Measurements from ENCODE around the gene NRXN3. TPM values are rescaled to one million over a fixed set of nuclear protein-coding genes. Genes with fewer than 3 reads are reported as not detected.

The NRXN3 gene
- total and polyA plus RNA-seq, 8 donors = 1.3 to 7.6 (median 1.5) TPM

GRCh38 chr14:78405079-78405856, 235.1 kb downstream of the NRXN3 start:
- ATAC-seq = no peak
- no peak overlapping the region for H3K27ac ChIP-seq
- intact Hi-C loops (cut with DNase I) = no loop called here
- no peak for TF ChIP-seq CTCF (IDR thresholded peaks at IDR 0.05)
- H3K9me3 ChIP-seq = no peaks in the 10 kb centered on the region
- no peak overlapping the region for H3K4me3 ChIP-seq
- H3K4me1 ChIP-seq = no peaks in the 10 kb centered on the region
- no peaks in the 10 kb centered on the region for H3K36me3 ChIP-seq
- DNase-seq = no peak
- H3K27me3 ChIP-seq = no peaks in the 10 kb centered on the region

GRCh38 chr14:78412475-78412874, 242.3 kb downstream of the NRXN3 start:
- intact Hi-C loops (cut with DNase I) = no loop called here
- no peaks in the 10 kb centered on the region for H3K36me3 ChIP-seq
- H3K9me3 ChIP-seq = no peaks in the 10 kb centered on the region
- H3K27me3 ChIP-seq = no peaks in the 10 kb centered on the region
- no peaks in the 10 kb centered on the region for H3K4me1 ChIP-seq
- no peak overlapping the region for H3K4me3 ChIP-seq
- no peak for TF ChIP-seq CTCF (IDR thresholded peaks at IDR 0.05)
- no peak for ATAC-seq
- no peak for DNase-seq
- no peak overlapping the region for H3K27ac ChIP-seq

- H3K4me3 ChIP-seq = no peak overlapping the region
- no peak for TF ChIP-seq CTCF (IDR thresholded peaks at IDR 0.05)
- no peaks in the 10 kb centered on the region for H3K9me3 ChIP-seq
- H3K4me1 ChIP-seq = no peaks in the 10 kb centered on the region
- no peak overlapping the region for H3K27ac ChIP-seq
- no peak for DNase-seq
- intact Hi-C loops (cut with DNase I) = no loop called here
- no peaks in the 10 kb centered on the region for H3K27me3 ChIP-seq
- H3K36me3 ChIP-seq = no peaks in the 10 kb centered on the region
- ATAC-seq = no peak
Observed at GRCh38 chr14:78414172-78414571, 244.0 kb downstream of the NRXN3 start.

- Histone ChIP-seq H3K27me3 (no peaks in the 10 kb centered on the region), H3K27ac (no peak overlapping the region), H3K9me3 (no peaks in the 10 kb centered on the region), H3K4me3 (no peak overlapping the region), H3K4me1 (no peaks in the 10 kb centered on the region), H3K36me3 (no peaks in the 10 kb centered on the region)
- intact Hi-C loops (cut with DNase I) = no loop called here
- DNase-seq (no peak), ATAC-seq (no peak)
- no peak for TF ChIP-seq CTCF (IDR thresholded peaks at IDR 0.05)
Observed at GRCh38 chr14:78417532-78417931, 247.4 kb downstream of the NRXN3 start.

- H3K4me1 ChIP-seq = no peaks in the 10 kb centered on the region
- TF ChIP-seq CTCF (IDR thresholded peaks at IDR 0.05) = no peak
- no peak overlapping the region for H3K4me3 ChIP-seq
- no peak overlapping the region for H3K27ac ChIP-seq
- no peak for DNase-seq
- intact Hi-C loops (cut with DNase I) = no loop called here
- ATAC-seq = no peak
- H3K27me3 ChIP-seq = no peaks in the 10 kb centered on the region
- no peaks in the 10 kb centered on the region for H3K9me3 ChIP-seq
- no peaks in the 10 kb centered on the region for H3K36me3 ChIP-seq
Observed at GRCh38 chr14:78424311-78424710, 254.1 kb downstream of the NRXN3 start.

Data from left lung (tissue), 10 donors.